KMS-11 (cell line): ENCODE results near the gene ABCA12.

Experiments used
- H2AFZ ChIP-seq: fragments of 200-600 bp; sonication (generic); 2 replicates; pipeline ENCODE4 v1.6.1; 2016; ENCODE audit warnings: antibody characterized with exemption, mixed run types, low read depth
- H3K27ac ChIP-seq: fragments of 200-600 bp; sonication (generic); 2 replicates; pipeline ENCODE4 v1.6.1; 2016; ENCODE audit warnings: mild to moderate bottlenecking, mixed run types
- H3K27me3 ChIP-seq: fragments of 200-600 bp; sonication (generic); 2 replicates; pipeline ENCODE4 v1.6.1; 2017; ENCODE audit warnings: mild to moderate bottlenecking, low read depth, mixed run types, moderate library complexity; ENCODE audit not compliant: insufficient read depth
- H3K36me3 ChIP-seq: fragments of 200-600 bp; sonication (generic); 2 replicates; pipeline ENCODE4 v1.6.1; 2017; ENCODE audit warnings: mild to moderate bottlenecking, mixed run types; ENCODE audit not compliant: insufficient read depth
- H3K4me1 ChIP-seq: fragments of 200-600 bp; sonication (generic); 2 replicates; pipeline ENCODE4 v1.6.1; 2016; ENCODE audit warnings: mild to moderate bottlenecking, low read depth, mixed run types; ENCODE audit not compliant: poor library complexity, severe bottlenecking
- H3K4me2 ChIP-seq: fragments of 200-600 bp; sonication (generic); 2 replicates; pipeline ENCODE4 v1.7.0; 2016; ENCODE audit warnings: mild to moderate bottlenecking, mixed run types
- H3K4me3 ChIP-seq: fragments of 200-600 bp; sonication (generic); IDR thresholded peaks from 2 replicates; pipeline ENCODE4 v1.6.1; 2017; ENCODE audit warnings: low read depth, low read length, mixed read lengths; ENCODE audit not compliant: insufficient read depth
- H3K79me2 ChIP-seq: fragments of 200-600 bp; sonication (generic); 2 replicates; pipeline ENCODE4 v1.6.1; 2016; ENCODE audit warnings: low read depth, mixed run types; ENCODE audit not compliant: insufficient read depth
- H3K9ac ChIP-seq: fragments of 200-600 bp; sonication (generic); 2 replicates; pipeline ENCODE4 v1.6.1; 2016; ENCODE audit warnings: mild to moderate bottlenecking, mixed run types
- H4K20me1 ChIP-seq: fragments of 200-600 bp; sonication (generic); 2 replicates; pipeline ENCODE4 v1.6.1; 2016; ENCODE audit warnings: mild to moderate bottlenecking, mixed run types; ENCODE audit not compliant: insufficient read depth
- TF ChIP-seq, protein P1 (sequence below): fragments of 200-600 bp; sonication (generic); conservative IDR thresholded peaks from 2 replicates; pipeline ENCODE4 v1.6.1; 2017; ENCODE audit warnings: low read depth, mild to moderate bottlenecking, antibody characterized with exemption, low read length, moderate library complexity, mixed read lengths

Gene ABCA12

DNA sequence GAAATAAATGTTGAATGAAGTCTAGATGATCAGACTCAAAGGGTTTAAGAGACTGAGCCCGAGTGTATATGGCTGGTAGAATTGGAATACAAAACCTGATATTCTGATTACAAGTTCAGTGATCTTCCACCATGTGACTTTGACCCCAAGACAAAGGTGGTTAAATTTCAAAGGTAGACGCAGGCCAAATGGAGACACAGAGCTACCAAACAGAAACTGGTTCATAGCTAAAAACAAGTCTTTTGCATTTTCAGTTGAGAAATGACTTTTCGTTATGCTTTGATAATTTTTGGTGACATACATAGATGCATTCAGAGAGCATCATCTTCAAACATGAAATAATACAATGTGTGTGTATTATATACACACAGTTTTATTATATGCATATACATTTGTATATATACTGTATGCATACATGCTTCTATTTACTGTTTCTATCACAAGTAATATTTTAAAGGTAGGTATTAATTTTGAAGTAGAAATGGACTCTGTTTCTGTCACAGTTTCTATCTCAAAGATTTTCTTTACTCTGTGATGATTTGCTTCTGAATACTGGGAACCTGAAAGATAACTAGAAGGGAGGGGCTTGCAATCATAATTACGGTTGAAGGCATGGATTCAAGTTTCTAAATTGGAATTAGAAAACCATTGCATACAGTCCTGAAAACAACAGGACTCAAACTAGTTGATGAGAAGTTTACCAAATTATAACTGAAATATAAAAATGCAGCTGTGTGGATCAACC is 142.3 kb downstream of the ABCA12 start:
- Histone ChIP-seq H3K4me2 (no peak overlapping the region), H4K20me1 (no peaks in the 10 kb centered on the region), H3K4me1 (no peaks in the 10 kb centered on the region), H3K27me3 (no peaks in the 10 kb centered on the region), H2AFZ (no peak overlapping the region), H3K4me3 (no peak overlapping the region), H3K27ac (no peak overlapping the region), H3K9ac (no peak overlapping the region), H3K36me3 (no peaks in the 10 kb centered on the region), H3K79me2 (no peaks in the 10 kb centered on the region)
- TF ChIP-seq, protein P1, sequence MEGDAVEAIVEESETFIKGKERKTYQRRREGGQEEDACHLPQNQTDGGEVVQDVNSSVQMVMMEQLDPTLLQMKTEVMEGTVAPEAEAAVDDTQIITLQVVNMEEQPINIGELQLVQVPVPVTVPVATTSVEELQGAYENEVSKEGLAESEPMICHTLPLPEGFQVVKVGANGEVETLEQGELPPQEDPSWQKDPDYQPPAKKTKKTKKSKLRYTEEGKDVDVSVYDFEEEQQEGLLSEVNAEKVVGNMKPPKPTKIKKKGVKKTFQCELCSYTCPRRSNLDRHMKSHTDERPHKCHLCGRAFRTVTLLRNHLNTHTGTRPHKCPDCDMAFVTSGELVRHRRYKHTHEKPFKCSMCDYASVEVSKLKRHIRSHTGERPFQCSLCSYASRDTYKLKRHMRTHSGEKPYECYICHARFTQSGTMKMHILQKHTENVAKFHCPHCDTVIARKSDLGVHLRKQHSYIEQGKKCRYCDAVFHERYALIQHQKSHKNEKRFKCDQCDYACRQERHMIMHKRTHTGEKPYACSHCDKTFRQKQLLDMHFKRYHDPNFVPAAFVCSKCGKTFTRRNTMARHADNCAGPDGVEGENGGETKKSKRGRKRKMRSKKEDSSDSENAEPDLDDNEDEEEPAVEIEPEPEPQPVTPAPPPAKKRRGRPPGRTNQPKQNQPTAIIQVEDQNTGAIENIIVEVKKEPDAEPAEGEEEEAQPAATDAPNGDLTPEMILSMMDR, result no peak

GRCh38 chr2:214995409-214995808 is 143.0 kb downstream of the ABCA12 start:
- no peaks in the 10 kb centered on the region for H3K4me1 ChIP-seq
- H3K27me3 ChIP-seq, result no peaks in the 10 kb centered on the region
- no peak overlapping the region for H3K4me2 ChIP-seq
- H3K4me3 ChIP-seq, result no peak overlapping the region
- TF ChIP-seq, protein P1, result no peak
- H2AFZ ChIP-seq, result no peak overlapping the region
- H4K20me1 ChIP-seq, result no peaks in the 10 kb centered on the region
- H3K27ac ChIP-seq, result no peak overlapping the region
- no peak overlapping the region for H3K9ac ChIP-seq
- H3K79me2 ChIP-seq, result no peaks in the 10 kb centered on the region
- H3K36me3 ChIP-seq, result no peaks in the 10 kb centered on the region

GRCh38 chr2:214992911-214993310 is 145.5 kb downstream of the ABCA12 start:
- Histone ChIP-seq H3K9ac (no peak overlapping the region), H2AFZ (no peak overlapping the region), H3K27me3 (no peaks in the 10 kb centered on the region), H3K4me2 (no peak overlapping the region), H3K36me3 (no peaks in the 10 kb centered on the region), H3K4me1 (no peaks in the 10 kb centered on the region), H3K79me2 (no peaks in the 10 kb centered on the region), H4K20me1 (no peaks in the 10 kb centered on the region), H3K27ac (no peak overlapping the region), H3K4me3 (no peak overlapping the region)
- TF ChIP-seq, protein P1, result no peak

DNA sequence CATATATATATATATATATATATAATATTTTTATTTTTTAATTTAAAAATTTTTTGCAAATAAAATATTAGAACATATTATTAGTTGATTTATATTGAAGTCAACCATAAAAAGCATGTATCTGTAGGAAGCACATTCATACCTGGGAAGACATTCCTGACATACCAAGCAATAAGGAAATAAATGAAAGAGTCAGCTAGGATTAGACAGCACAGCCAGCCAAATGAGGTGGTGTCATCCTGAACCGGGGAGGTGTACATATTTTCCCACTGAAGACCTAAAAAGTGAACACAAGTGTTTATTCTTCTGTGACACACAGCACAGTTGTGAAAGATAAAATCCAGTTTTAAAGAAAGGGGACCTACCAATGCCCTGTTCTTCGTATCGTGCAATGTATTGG is 149.2 kb downstream of the ABCA12 start:
- TF ChIP-seq, protein P1, result no peak
- Histone ChIP-seq H3K79me2 (no peaks in the 10 kb centered on the region), H3K27me3 (no peaks in the 10 kb centered on the region), H3K36me3 (no peaks in the 10 kb centered on the region), H4K20me1 (no peaks in the 10 kb centered on the region), H2AFZ (no peak overlapping the region), H3K4me2 (no peak overlapping the region), H3K27ac (no peak overlapping the region), H3K4me3 (no peak overlapping the region), H3K9ac (no peak overlapping the region), H3K4me1 (no peaks in the 10 kb centered on the region)
